Liver (tissue), 3 donors: ENCODE results near the gene DIP2B.

Experiments used
- GABPA ChIP-seq, 2 donors: IDR thresholded peaks in 1 of 2; conservative IDR thresholded peaks in 1 of 2; 2 replicates each; pipeline ENCODE4 v1.6.1; 2016; ENCODE audit warnings: antibody characterized with exemption in 2 of 2, mild to moderate bottlenecking in 1 of 2, moderate library complexity in 1 of 2
- JUND ChIP-seq, 2 donors: IDR thresholded peaks; 2 replicates each; pipeline ENCODE4 v1.6.1; 2016; ENCODE audit warnings: antibody characterized with exemption in 2 of 2
- MAX ChIP-seq: IDR thresholded peaks from 2 replicates; pipeline ENCODE4 v1.6.1; 2016; ENCODE audit warnings: antibody characterized with exemption
- RAD21 ChIP-seq, 2 donors: IDR thresholded peaks; 2 replicates each; pipeline ENCODE4 v1.6.1; 2016; ENCODE audit warnings: antibody characterized with exemption in 2 of 2, mild to moderate bottlenecking in 2 of 2
- RXRA ChIP-seq, 2 donors: IDR thresholded peaks; 2 replicates each; pipeline ENCODE4 v1.6.1; 2017 to 2018; ENCODE audit warnings: antibody characterized with exemption in 2 of 2, mild to moderate bottlenecking in 1 of 2
- SP1 ChIP-seq: IDR thresholded peaks from 2 replicates; pipeline ENCODE4 v1.6.1; 2018; ENCODE audit warnings: antibody characterized with exemption, mild to moderate bottlenecking
- TAF1 ChIP-seq: conservative IDR thresholded peaks from 2 replicates; pipeline ENCODE4 v1.6.1; 2016; ENCODE audit warnings: antibody characterized with exemption, mild to moderate bottlenecking
- TF ChIP-seq, protein P1 (sequence below): fragments of 150-350 bp; IDR thresholded peaks from 2 replicates; pipeline ENCODE4 v1.5.1; 2017; ENCODE audit warnings: improper control_type of control experiment, low read depth, low read length; ENCODE audit not compliant: missing input control
- TF ChIP-seq, protein P2 (sequence below): IDR thresholded peaks from 2 replicates; pipeline ENCODE4 v1.6.1; 2016; ENCODE audit warnings: antibody characterized with exemption
- donor health status: healthy.
- donor health status: healthy.

GRCh38 chr12:50545213-50545612 is 40.4 kb downstream of the DIP2B start:
- TF ChIP-seq, protein P1, sequence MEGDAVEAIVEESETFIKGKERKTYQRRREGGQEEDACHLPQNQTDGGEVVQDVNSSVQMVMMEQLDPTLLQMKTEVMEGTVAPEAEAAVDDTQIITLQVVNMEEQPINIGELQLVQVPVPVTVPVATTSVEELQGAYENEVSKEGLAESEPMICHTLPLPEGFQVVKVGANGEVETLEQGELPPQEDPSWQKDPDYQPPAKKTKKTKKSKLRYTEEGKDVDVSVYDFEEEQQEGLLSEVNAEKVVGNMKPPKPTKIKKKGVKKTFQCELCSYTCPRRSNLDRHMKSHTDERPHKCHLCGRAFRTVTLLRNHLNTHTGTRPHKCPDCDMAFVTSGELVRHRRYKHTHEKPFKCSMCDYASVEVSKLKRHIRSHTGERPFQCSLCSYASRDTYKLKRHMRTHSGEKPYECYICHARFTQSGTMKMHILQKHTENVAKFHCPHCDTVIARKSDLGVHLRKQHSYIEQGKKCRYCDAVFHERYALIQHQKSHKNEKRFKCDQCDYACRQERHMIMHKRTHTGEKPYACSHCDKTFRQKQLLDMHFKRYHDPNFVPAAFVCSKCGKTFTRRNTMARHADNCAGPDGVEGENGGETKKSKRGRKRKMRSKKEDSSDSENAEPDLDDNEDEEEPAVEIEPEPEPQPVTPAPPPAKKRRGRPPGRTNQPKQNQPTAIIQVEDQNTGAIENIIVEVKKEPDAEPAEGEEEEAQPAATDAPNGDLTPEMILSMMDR, result no peak
- no peak for TF ChIP-seq TAF1
- TF ChIP-seq MAX, result no peak
- no peak for TF ChIP-seq RXRA (IDR thresholded peaks at IDR 0.05)
- TF ChIP-seq, protein P2, sequence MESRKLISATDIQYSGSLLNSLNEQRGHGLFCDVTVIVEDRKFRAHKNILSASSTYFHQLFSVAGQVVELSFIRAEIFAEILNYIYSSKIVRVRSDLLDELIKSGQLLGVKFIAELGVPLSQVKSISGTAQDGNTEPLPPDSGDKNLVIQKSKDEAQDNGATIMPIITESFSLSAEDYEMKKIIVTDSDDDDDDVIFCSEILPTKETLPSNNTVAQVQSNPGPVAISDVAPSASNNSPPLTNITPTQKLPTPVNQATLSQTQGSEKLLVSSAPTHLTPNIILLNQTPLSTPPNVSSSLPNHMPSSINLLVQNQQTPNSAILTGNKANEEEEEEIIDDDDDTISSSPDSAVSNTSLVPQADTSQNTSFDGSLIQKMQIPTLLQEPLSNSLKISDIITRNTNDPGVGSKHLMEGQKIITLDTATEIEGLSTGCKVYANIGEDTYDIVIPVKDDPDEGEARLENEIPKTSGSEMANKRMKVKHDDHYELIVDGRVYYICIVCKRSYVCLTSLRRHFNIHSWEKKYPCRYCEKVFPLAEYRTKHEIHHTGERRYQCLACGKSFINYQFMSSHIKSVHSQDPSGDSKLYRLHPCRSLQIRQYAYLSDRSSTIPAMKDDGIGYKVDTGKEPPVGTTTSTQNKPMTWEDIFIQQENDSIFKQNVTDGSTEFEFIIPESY, result no peak
- no peak for TF ChIP-seq GABPA (IDR thresholded peaks at IDR 0.05 in 1 of 2, conservative IDR thresholded peaks at IDR 0.05 in 1 of 2)
- no peak for TF ChIP-seq SP1
- no peak for TF ChIP-seq JUND (IDR thresholded peaks at IDR 0.05)
- no peak for TF ChIP-seq RAD21 (IDR thresholded peaks at IDR 0.05)
